C4-2B (cell line): Measurements from ENCODE around the gene NOXA1.

Experiments
- ZFX ChIP-seq: fragments of 450-650 bp; IDR thresholded peaks from 2 replicates; pipeline ENCODE4 v1.6.1; 2017
- TF ChIP-seq, protein P1 (sequence below): fragments of 450-650 bp; conservative IDR thresholded peaks from 2 replicates; pipeline ENCODE4 v1.5.1; 2017; ENCODE audit warnings: mild to moderate bottlenecking

DNA sequence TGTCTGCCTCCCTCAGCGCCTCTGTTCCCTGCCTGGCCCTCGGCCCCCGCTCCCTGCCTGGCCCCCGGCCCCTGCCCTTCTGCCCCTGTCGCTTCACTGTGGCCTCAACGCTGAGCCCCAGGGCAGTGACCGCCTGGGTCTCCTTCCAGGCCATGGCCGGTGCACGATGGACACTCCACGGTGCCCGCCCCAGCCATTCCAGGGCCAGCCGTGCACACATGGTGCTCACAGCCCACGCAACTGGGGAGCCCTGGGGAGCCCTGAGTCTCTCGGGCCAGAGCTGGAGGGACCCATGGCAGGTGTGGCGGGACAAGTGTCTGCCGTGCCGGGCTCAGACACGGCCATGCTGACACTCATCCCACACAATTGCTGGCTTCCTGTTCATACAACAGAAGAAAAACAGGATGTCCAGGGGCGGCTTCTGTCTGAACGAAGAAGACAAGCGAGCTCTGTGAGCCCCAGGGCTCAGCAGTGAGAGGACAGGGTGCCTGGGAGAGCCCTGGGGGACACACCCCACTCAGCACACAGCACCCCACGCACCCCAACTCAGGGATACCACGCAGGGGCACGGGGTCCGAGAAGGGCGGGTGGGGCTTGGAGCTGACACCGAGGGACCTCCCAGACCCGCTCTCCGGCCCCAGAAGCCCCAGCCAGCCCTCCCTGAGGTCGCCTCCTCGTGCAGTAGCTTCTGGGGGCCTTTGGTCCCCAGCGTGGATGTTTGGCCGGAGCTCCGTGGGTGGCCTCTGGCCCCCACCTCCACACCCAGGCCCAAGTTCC is 35.9 kb upstream of the NOXA1 start:
- TF ChIP-seq, protein P1, sequence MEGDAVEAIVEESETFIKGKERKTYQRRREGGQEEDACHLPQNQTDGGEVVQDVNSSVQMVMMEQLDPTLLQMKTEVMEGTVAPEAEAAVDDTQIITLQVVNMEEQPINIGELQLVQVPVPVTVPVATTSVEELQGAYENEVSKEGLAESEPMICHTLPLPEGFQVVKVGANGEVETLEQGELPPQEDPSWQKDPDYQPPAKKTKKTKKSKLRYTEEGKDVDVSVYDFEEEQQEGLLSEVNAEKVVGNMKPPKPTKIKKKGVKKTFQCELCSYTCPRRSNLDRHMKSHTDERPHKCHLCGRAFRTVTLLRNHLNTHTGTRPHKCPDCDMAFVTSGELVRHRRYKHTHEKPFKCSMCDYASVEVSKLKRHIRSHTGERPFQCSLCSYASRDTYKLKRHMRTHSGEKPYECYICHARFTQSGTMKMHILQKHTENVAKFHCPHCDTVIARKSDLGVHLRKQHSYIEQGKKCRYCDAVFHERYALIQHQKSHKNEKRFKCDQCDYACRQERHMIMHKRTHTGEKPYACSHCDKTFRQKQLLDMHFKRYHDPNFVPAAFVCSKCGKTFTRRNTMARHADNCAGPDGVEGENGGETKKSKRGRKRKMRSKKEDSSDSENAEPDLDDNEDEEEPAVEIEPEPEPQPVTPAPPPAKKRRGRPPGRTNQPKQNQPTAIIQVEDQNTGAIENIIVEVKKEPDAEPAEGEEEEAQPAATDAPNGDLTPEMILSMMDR = no peak
- TF ChIP-seq ZFX = no peak
